ENCODE results near the gene MAN1A2.

Gene MAN1A2

DNA sequence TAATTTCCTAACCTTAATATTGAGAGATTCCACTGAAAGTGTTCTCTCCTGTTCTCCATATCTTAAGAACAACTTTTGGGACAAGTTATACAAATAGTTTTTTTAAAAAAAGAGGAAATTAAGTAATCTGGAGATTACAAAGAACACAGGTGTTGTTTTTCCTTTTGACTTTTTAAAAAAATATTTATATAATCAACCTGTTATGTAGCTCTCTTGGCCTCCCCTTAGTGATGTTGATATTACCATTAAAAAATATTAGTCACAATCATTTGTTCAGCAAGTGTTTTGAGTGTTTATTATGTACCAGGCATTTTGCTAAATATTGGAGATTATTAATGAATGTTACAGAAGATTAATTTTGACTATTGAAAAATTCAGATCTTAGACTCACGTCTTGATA lies 8.1 kb downstream of the MAN1A2 start:
- Histone ChIP-seq H3K4me1 (ENCODE audit: insufficient read depth, low read length) (peaks cover 30% of the 10 kb centered on the region), H3K4me3 (ENCODE audit: low read depth in 1 of 2, low read length in 2 of 2) (no peak overlapping the region), H3K36me3 (ENCODE audit: insufficient read depth, low read length) (no peaks in the 10 kb centered on the region), H3K4me2 (ENCODE audit: insufficient read depth, low read length) (no peak overlapping the region), H3K79me2 (ENCODE audit: insufficient read depth, low read length) (peaks cover 83% of the 10 kb centered on the region), H3K9me3 (ENCODE audit: insufficient read depth, low read length, severe bottlenecking) (no peaks in the 10 kb centered on the region), H3K27ac (ENCODE audit: low read length) (no peak overlapping the region), H2AFZ (ENCODE audit: low read depth, low read length) (no peak overlapping the region), H3K9ac (ENCODE audit: low read depth, low read length) (no peak overlapping the region), H3K27me3 (ENCODE audit: insufficient read depth, low read length, poor library complexity) (no peaks in the 10 kb centered on the region), H4K20me1 (ENCODE audit: insufficient read depth, low read length) (peaks cover 10% of the 10 kb centered on the region; the same call in 1 of the 2 replicates)
- no peak for ATAC-seq (ENCODE audit: insufficient read depth, low read depth)
- TF ChIP-seq CTCF (IDR thresholded peaks at IDR 0.05; ENCODE audit: borderline replicate concordance, extremely low read depth, low read length, poor library complexity, severe bottlenecking) (no peak), EZH2 (IDR thresholded peaks at IDR 0.05; ENCODE audit: borderline replicate concordance, low read depth, low read length, severe bottlenecking) (no peak)
- no peak for DNase-seq

GRCh38 chr1:117387060-117387633 lies 19.9 kb downstream of the MAN1A2 start:
- Histone ChIP-seq H3K27me3 (ENCODE audit: insufficient read depth, low read length, poor library complexity) (no peaks in the 10 kb centered on the region), H4K20me1 (ENCODE audit: insufficient read depth, low read length) (peaks cover 6% of the 10 kb centered on the region; the same call in 1 of the 2 replicates), H3K36me3 (ENCODE audit: insufficient read depth, low read length) (no peaks in the 10 kb centered on the region), H3K9ac (ENCODE audit: low read depth, low read length) (no peak overlapping the region), H3K79me2 (ENCODE audit: insufficient read depth, low read length) (peaks cover 78% of the 10 kb centered on the region), H3K4me3 (ENCODE audit: low read depth in 1 of 2, low read length in 2 of 2) (no peak overlapping the region), H3K4me2 (ENCODE audit: insufficient read depth, low read length) (no peak overlapping the region), H2AFZ (ENCODE audit: low read depth, low read length) (no peak overlapping the region), H3K9me3 (ENCODE audit: insufficient read depth, low read length, severe bottlenecking) (peaks cover 2% of the 10 kb centered on the region), H3K4me1 (ENCODE audit: insufficient read depth, low read length) (no peaks in the 10 kb centered on the region), H3K27ac (ENCODE audit: low read length) (no peak overlapping the region)
- TF ChIP-seq CTCF (IDR thresholded peaks at IDR 0.05; ENCODE audit: borderline replicate concordance, extremely low read depth, low read length, poor library complexity, severe bottlenecking) (no peak), EZH2 (IDR thresholded peaks at IDR 0.05; ENCODE audit: borderline replicate concordance, low read depth, low read length, severe bottlenecking) (no peak)
- no peak for DNase-seq
- ATAC-seq (ENCODE audit: insufficient read depth, low read depth) = no peak

GRCh38 chr1:117388328-117388727 lies 21.1 kb downstream of the MAN1A2 start:
- Histone ChIP-seq H3K4me3 (ENCODE audit: low read depth in 1 of 2, low read length in 2 of 2) (no peak overlapping the region), H4K20me1 (ENCODE audit: insufficient read depth, low read length) (peaks cover 6% of the 10 kb centered on the region; the same call in 1 of the 2 replicates), H3K9ac (ENCODE audit: low read depth, low read length) (no peak overlapping the region), H3K27ac (ENCODE audit: low read length) (no peak overlapping the region), H3K79me2 (ENCODE audit: insufficient read depth, low read length) (peaks cover 83% of the 10 kb centered on the region), H3K4me2 (ENCODE audit: insufficient read depth, low read length) (no peak overlapping the region), H3K9me3 (ENCODE audit: insufficient read depth, low read length, severe bottlenecking) (no peaks in the 10 kb centered on the region), H3K4me1 (ENCODE audit: insufficient read depth, low read length) (no peaks in the 10 kb centered on the region), H3K27me3 (ENCODE audit: insufficient read depth, low read length, poor library complexity) (no peaks in the 10 kb centered on the region), H2AFZ (ENCODE audit: low read depth, low read length) (no peak overlapping the region), H3K36me3 (ENCODE audit: insufficient read depth, low read length) (no peaks in the 10 kb centered on the region)
- peak; percentile 25 for DNase-seq
- ATAC-seq (ENCODE audit: insufficient read depth, low read depth) = peak; percentile 74
- no peak for TF ChIP-seq EZH2 (IDR thresholded peaks at IDR 0.05; ENCODE audit: borderline replicate concordance, low read depth, low read length, severe bottlenecking)
- no peak for TF ChIP-seq CTCF (IDR thresholded peaks at IDR 0.05; ENCODE audit: borderline replicate concordance, extremely low read depth, low read length, poor library complexity, severe bottlenecking)

All from DND-41 (cell line).